Measurements from ENCODE around the gene RBM14. TPM values are rescaled to one million over a fixed set of nuclear protein-coding genes. Genes with fewer than 3 reads are reported as not detected.

Gene RBM14
- total and polyA plus RNA-seq, 10 of the 15 experiments (the other 5 are each of a cell fraction or from before 2014, with no cell fraction given), result 5.4 to 140 (median 44.5) TPM

GRCh38 chr11:66643745-66644437, 27.5 kb downstream of the RBM14 start:
- FAIRE-seq (no peak), DNase-seq (ENCODE audit: low read depth, low spot score) (no peak), ATAC-seq (no peak)
- H3K4me2 ChIP-seq (ENCODE audit: control insufficient read depth, insufficient read depth), result peak overlapping the region; percentile 67
- intact Hi-C loops (cut with micrococcal nuclease; ENCODE audit: unreplicated experiment), result no loop called here
- POLR2A ChIA-PET, result interaction anchor here (0.8 to 1.2 kb wide), 2 partner anchors 18 to 49 kb away, joined by 4 read pairs; no protein-coding TSS in a partner anchor
- no peaks in the 10 kb centered on the region for H3K9me3 ChIP-seq (replicated peaks; ENCODE audit: control insufficient read depth, insufficient read depth, low read length)
- H3K4me1 ChIP-seq (ENCODE audit: control insufficient read depth, insufficient read depth, low read length), result peaks cover 21% of the 10 kb centered on the region
- 98% methylated on average over 22 of the region's 24 CpGs for WGBS (ENCODE audit: insufficient coverage, insufficient replicate concordance, low lambda C conversion rate, missing lambda C conversion rate)
- CTCF ChIA-PET, result interaction anchor here (1.8 kb wide), 1 partner anchor 66 kb away, joined by 5 read pairs; no protein-coding TSS in a partner anchor
- H3K79me2 ChIP-seq (ENCODE audit: control insufficient read depth, insufficient read depth, low read length), result peaks cover 86% of the 10 kb centered on the region
- H3K27me3 ChIP-seq (replicated peaks in 1 of 2; ENCODE audit: control insufficient read depth in 2 of 2, insufficient read depth in 2 of 2, low read length in 1 of 2), result no peaks in the 10 kb centered on the region
- no peak for TF ChIP-seq SPI1 (IDR thresholded peaks at IDR 0.05; ENCODE audit: borderline replicate concordance, insufficient read depth, low read depth, low read length)
- peak; percentile 61 for TF ChIP-seq POLR2AphosphoS5 (IDR thresholded peaks at IDR 0.05; ENCODE audit: low read length)
- TF ChIP-seq USF2 (IDR thresholded peaks at IDR 0.05; ENCODE audit: borderline replicate concordance, low read depth, low read length), result no peak
- TF ChIP-seq, protein P1, sequence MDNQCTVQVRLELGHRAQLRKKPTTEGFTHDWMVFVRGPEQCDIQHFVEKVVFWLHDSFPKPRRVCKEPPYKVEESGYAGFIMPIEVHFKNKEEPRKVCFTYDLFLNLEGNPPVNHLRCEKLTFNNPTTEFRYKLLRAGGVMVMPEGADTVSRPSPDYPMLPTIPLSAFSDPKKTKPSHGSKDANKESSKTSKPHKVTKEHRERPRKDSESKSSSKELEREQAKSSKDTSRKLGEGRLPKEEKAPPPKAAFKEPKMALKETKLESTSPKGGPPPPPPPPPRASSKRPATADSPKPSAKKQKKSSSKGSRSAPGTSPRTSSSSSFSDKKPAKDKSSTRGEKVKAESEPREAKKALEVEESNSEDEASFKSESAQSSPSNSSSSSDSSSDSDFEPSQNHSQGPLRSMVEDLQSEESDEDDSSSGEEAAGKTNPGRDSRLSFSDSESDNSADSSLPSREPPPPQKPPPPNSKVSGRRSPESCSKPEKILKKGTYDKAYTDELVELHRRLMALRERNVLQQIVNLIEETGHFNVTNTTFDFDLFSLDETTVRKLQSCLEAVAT (IDR thresholded peaks at IDR 0.05), result 0 out of 2 replicates have a peak, but pooled peaks have one; percentile 67
- peaks cover 18 to 57% of the 10 kb centered on the region in 2 experiments for H3K36me3 ChIP-seq (ENCODE audit: control insufficient read depth in 2 of 2, insufficient read depth in 2 of 2, low read length in 1 of 2)
- RAD21 ChIA-PET (ENCODE audit: unreplicated experiment), result interaction anchor here (0.6 kb wide), 1 partner anchor 1310 kb away, joined by 3 read pairs; the partner anchor contains the start of gene DPF2
- no peak overlapping the region for H2AFZ ChIP-seq (ENCODE audit: control insufficient read depth, low read depth, low read length)
- H4K20me1 ChIP-seq (ENCODE audit: control insufficient read depth, insufficient read depth), result peaks cover 21% of the 10 kb centered on the region
- in situ Hi-C loops (cut with MboI), result no loop called here
- H3K4me3 ChIP-seq, result no peak overlapping the region
- no peak overlapping the region for H3K9ac ChIP-seq (ENCODE audit: control insufficient read depth, insufficient read depth, low read length)
- SMC1A ChIA-PET (ENCODE audit: uncharacterized antibody, unreplicated experiment), result interaction anchor here (1.1 to 1.3 kb wide), 2 partner anchors 34 to 64 kb away, joined by 3 to 4 read pairs; partner anchors contain the start of gene RBM4B
- no peak overlapping the region for H3K27ac ChIP-seq (ENCODE audit: control insufficient read depth, insufficient read depth)
- BruUV-seq (replicated peaks), result no TSS peak
